ENCODE results near the gene ADAMTS1.

Gene ADAMTS1

GRCh38 chr21:26840912-26841311 is 4.3 kb downstream of the ADAMTS1 start:
- DNase-seq = no peak
- no peak overlapping the region for H3K4me3 Mint-ChIP-seq
- peaks cover 9% of the 10 kb centered on the region for H3K36me3 Mint-ChIP-seq (ENCODE audit: insufficient read depth)
- H3K27ac Mint-ChIP-seq = no peak overlapping the region
- H3K27me3 Mint-ChIP-seq = peaks cover 35 to 65% of the 10 kb centered on the region in 2 donors
- H3K4me1 Mint-ChIP-seq (ENCODE audit: low read depth in 2 of 2) = peaks cover 8 to 17% of the 10 kb centered on the region in 2 donors
- ATAC-seq (replicated peaks) = no peak
- H3K9me3 Mint-ChIP-seq = no peaks in the 10 kb centered on the region

- DNase-seq = peak in 1 of 3 experiments; percentile 14
- peaks cover 3 to 12% of the 10 kb centered on the region in 2 donors for H3K4me1 Mint-ChIP-seq (ENCODE audit: low read depth in 2 of 2)
- H3K36me3 Mint-ChIP-seq (ENCODE audit: insufficient read depth) = peaks cover 9% of the 10 kb centered on the region
- peak overlapping the region; percentile 56 to 59 for H3K4me3 Mint-ChIP-seq
- H3K27ac Mint-ChIP-seq = peak overlapping the region in 1 of 2 donors; percentile 32
- H3K9me3 Mint-ChIP-seq = no peaks in the 10 kb centered on the region
- peak; percentile 68 for ATAC-seq (replicated peaks)
- peaks cover 29 to 58% of the 10 kb centered on the region in 2 donors for H3K27me3 Mint-ChIP-seq
These were observed 5.0 kb downstream of the ADAMTS1 start for GRCh38 chr21:26840201-26840600.

GRCh38 chr21:26837539-26837938 is 7.7 kb downstream of the ADAMTS1 start:
- no peak overlapping the region for H3K27ac Mint-ChIP-seq

GRCh38 chr21:26836528-26836927 is 8.7 kb downstream of the ADAMTS1 start:
- no peak overlapping the region for H3K4me3 Mint-ChIP-seq
- H3K4me1 Mint-ChIP-seq (ENCODE audit: low read depth in 2 of 2) = peaks cover 3 to 12% of the 10 kb centered on the region in 2 donors
- peaks cover 9% of the 10 kb centered on the region for H3K36me3 Mint-ChIP-seq (ENCODE audit: insufficient read depth)
- DNase-seq (no peak), ATAC-seq (replicated peaks) (no peak)
- peaks cover 7 to 26% of the 10 kb centered on the region in 2 donors for H3K27me3 Mint-ChIP-seq
- H3K9me3 Mint-ChIP-seq = peaks cover 2 to 4% of the 10 kb centered on the region in 2 donors
- no peak overlapping the region for H3K27ac Mint-ChIP-seq

More at GRCh38 chr21:26837539-26837938, 7.7 kb downstream of the ADAMTS1 start:
- DNase-seq = no peak
- Mint-ChIP-seq H3K4me3 (no peak overlapping the region), H3K4me1 (ENCODE audit: low read depth in 2 of 2) (peaks cover 3 to 12% of the 10 kb centered on the region in 2 donors), H3K36me3 (ENCODE audit: insufficient read depth) (peaks cover 9% of the 10 kb centered on the region), H3K9me3 (peaks cover 0 to 4% of the 10 kb centered on the region in 2 donors), H3K27me3 (peaks cover 11 to 31% of the 10 kb centered on the region in 2 donors)
- no peak for ATAC-seq (replicated peaks)

- ATAC-seq (replicated peaks) = no peak
- peaks cover 3 to 12% of the 10 kb centered on the region in 2 donors for H3K4me1 Mint-ChIP-seq (ENCODE audit: low read depth in 2 of 2)
- H3K4me3 Mint-ChIP-seq = no peak overlapping the region
- no peak overlapping the region for H3K27ac Mint-ChIP-seq
- DNase-seq = no peak
- peaks cover 9% of the 10 kb centered on the region for H3K36me3 Mint-ChIP-seq (ENCODE audit: insufficient read depth)
- peaks cover 7 to 23% of the 10 kb centered on the region in 2 donors for H3K27me3 Mint-ChIP-seq
- peaks cover 4 to 7% of the 10 kb centered on the region in 2 donors for H3K9me3 Mint-ChIP-seq
These were observed 9.4 kb downstream of the ADAMTS1 start for GRCh38 chr21:26835714-26836265.

- H3K4me1 Mint-ChIP-seq (ENCODE audit: low read depth in 2 of 2) = peaks cover 3 to 7% of the 10 kb centered on the region in 2 donors
- H3K36me3 Mint-ChIP-seq (ENCODE audit: insufficient read depth) = peaks cover 3% of the 10 kb centered on the region
- no peak overlapping the region for H3K4me3 Mint-ChIP-seq
- H3K27ac Mint-ChIP-seq = no peak overlapping the region
- ATAC-seq (replicated peaks) = no peak
- H3K27me3 Mint-ChIP-seq = peaks cover under 1 to 17% of the 10 kb centered on the region in 2 donors
- no peak for DNase-seq
- peaks cover 4 to 7% of the 10 kb centered on the region in 2 donors for H3K9me3 Mint-ChIP-seq
These were observed 10.0 kb downstream of the ADAMTS1 start for GRCh38 chr21:26835027-26835713.

- H3K4me1 Mint-ChIP-seq (ENCODE audit: low read depth in 2 of 2) = peaks cover 0 to 3% of the 10 kb centered on the region in 2 donors
- no peak for DNase-seq
- no peak overlapping the region for H3K4me3 Mint-ChIP-seq
- H3K9me3 Mint-ChIP-seq = peaks cover 4 to 7% of the 10 kb centered on the region in 2 donors
- H3K36me3 Mint-ChIP-seq (ENCODE audit: insufficient read depth) = no peaks in the 10 kb centered on the region
- peaks cover 0 to 9% of the 10 kb centered on the region in 2 donors for H3K27me3 Mint-ChIP-seq
- no peak for ATAC-seq (replicated peaks)
- H3K27ac Mint-ChIP-seq = no peak overlapping the region
These were observed 10.9 kb downstream of the ADAMTS1 start for GRCh38 chr21:26834181-26834905.

- no peak for DNase-seq
- Mint-ChIP-seq H3K27ac (no peak overlapping the region), H3K9me3 (peaks cover 4 to 7% of the 10 kb centered on the region in 2 donors), H3K36me3 (ENCODE audit: insufficient read depth) (no peaks in the 10 kb centered on the region), H3K4me1 (ENCODE audit: low read depth in 2 of 2) (peaks cover 0 to 3% of the 10 kb centered on the region in 2 donors), H3K4me3 (no peak overlapping the region), H3K27me3 (peaks cover 0 to 9% of the 10 kb centered on the region in 2 donors)
- no peak for ATAC-seq (replicated peaks)
These were observed 11.7 kb downstream of the ADAMTS1 start for GRCh38 chr21:26833460-26833939.

GRCh38 chr21:26833011-26833410 is 12.2 kb downstream of the ADAMTS1 start:
- no peaks in the 10 kb centered on the region for H3K36me3 Mint-ChIP-seq (ENCODE audit: insufficient read depth)
- no peak overlapping the region for H3K4me3 Mint-ChIP-seq
- H3K27ac Mint-ChIP-seq = no peak overlapping the region

GRCh38 chr21:26832546-26832945 is 12.7 kb downstream of the ADAMTS1 start:
- H3K9me3 Mint-ChIP-seq = peaks cover 4 to 7% of the 10 kb centered on the region in 2 donors
- no peak overlapping the region for H3K4me3 Mint-ChIP-seq
- no peaks in the 10 kb centered on the region for H3K36me3 Mint-ChIP-seq (ENCODE audit: insufficient read depth)
- peaks cover 0 to 3% of the 10 kb centered on the region in 2 donors for H3K4me1 Mint-ChIP-seq (ENCODE audit: low read depth in 2 of 2)
- no peak for ATAC-seq (replicated peaks)
- peaks cover 0 to 6% of the 10 kb centered on the region in 2 donors for H3K27me3 Mint-ChIP-seq
- DNase-seq = no peak
- no peak overlapping the region for H3K27ac Mint-ChIP-seq

More at GRCh38 chr21:26833011-26833410, 12.2 kb downstream of the ADAMTS1 start:
- ATAC-seq (replicated peaks) = no peak
- Mint-ChIP-seq H3K9me3 (peaks cover 4 to 7% of the 10 kb centered on the region in 2 donors), H3K27me3 (peaks cover 0 to 9% of the 10 kb centered on the region in 2 donors), H3K4me1 (ENCODE audit: low read depth in 2 of 2) (peaks cover 0 to 3% of the 10 kb centered on the region in 2 donors)
- no peak for DNase-seq

- Mint-ChIP-seq H3K4me3 (no peak overlapping the region), H3K36me3 (ENCODE audit: insufficient read depth) (no peaks in the 10 kb centered on the region), H3K27me3 (no peaks in the 10 kb centered on the region), H3K4me1 (ENCODE audit: low read depth in 2 of 2) (no peaks in the 10 kb centered on the region), H3K9me3 (peaks cover 2 to 14% of the 10 kb centered on the region in 2 donors), H3K27ac (no peak overlapping the region)
- ATAC-seq (replicated peaks) (no peak), DNase-seq (no peak)
These were observed 18.4 kb downstream of the ADAMTS1 start for GRCh38 chr21:26826801-26827200.

- no peaks in the 10 kb centered on the region for H3K27me3 Mint-ChIP-seq
These were observed 24.7 kb downstream of the ADAMTS1 start for GRCh38 chr21:26820509-26820908.

GRCh38 chr21:26819740-26820324 is 25.4 kb downstream of the ADAMTS1 start:
- H3K9me3 Mint-ChIP-seq = no peaks in the 10 kb centered on the region
- H3K36me3 Mint-ChIP-seq (ENCODE audit: insufficient read depth) = no peaks in the 10 kb centered on the region
- no peak overlapping the region for H3K4me3 Mint-ChIP-seq
- DNase-seq (no peak), ATAC-seq (replicated peaks) (no peak)
- no peaks in the 10 kb centered on the region for H3K27me3 Mint-ChIP-seq
- no peak overlapping the region for H3K27ac Mint-ChIP-seq
- no peaks in the 10 kb centered on the region for H3K4me1 Mint-ChIP-seq (ENCODE audit: low read depth in 2 of 2)

More at GRCh38 chr21:26820509-26820908, 24.7 kb downstream of the ADAMTS1 start:
- DNase-seq (no peak), ATAC-seq (replicated peaks) (no peak)
- Mint-ChIP-seq H3K9me3 (no peaks in the 10 kb centered on the region), H3K36me3 (ENCODE audit: insufficient read depth) (no peaks in the 10 kb centered on the region), H3K4me1 (ENCODE audit: low read depth in 2 of 2) (no peaks in the 10 kb centered on the region), H3K4me3 (no peak overlapping the region), H3K27ac (no peak overlapping the region)

Measured in effector memory CD8-positive, alpha-beta T cell (primary cell).